Tibial nerve (tissue), 3 donors: Measurements from ENCODE around the gene RPP38.

Source experiments
- CTCF ChIP-seq, 5 experiments: fragments of 200-600 bp in 3 of 5; fragments of 450-650 bp in 2 of 5; sonication (generic) in 3 of 5; IDR thresholded peaks; one replicate each; pipeline ENCODE4 v1.5.1; 2016 to 2019; ENCODE audit warnings: antibody characterized with exemption in 5 of 5, mild to moderate bottlenecking in 3 of 5, moderate library complexity in 2 of 5
- POLR2A ChIP-seq, 2 donors: fragments of 450-650 bp; IDR thresholded peaks; one replicate each; pipeline ENCODE4 v1.6.1; 2017; ENCODE audit warnings: antibody characterized with exemption in 2 of 2, mild to moderate bottlenecking in 2 of 2, moderate library complexity in 2 of 2

DNA sequence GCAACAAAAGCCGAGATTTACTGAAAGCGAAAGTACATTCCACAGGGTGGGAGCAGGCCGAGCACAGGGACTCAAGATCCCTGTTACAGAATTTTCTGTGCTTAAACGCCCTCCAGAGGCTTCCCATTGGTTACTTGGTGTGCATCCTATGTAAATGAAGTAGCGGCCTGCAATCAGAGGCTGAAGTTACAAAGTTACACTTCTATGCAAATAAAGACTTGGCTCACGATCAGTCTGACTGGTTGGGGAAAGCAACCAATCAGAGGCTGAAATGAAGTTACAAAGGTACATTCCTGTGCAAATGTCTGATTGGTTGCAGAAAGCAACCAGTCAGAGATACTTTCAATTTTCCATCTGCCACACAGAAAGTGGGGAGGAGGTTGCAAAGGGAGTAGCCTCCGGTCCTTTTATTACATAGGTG is 12.6 kb upstream of the RPP38 start:
- TF ChIP-seq CTCF (IDR thresholded peaks at IDR 0.05), result peak in 1 of 5 experiments; percentile 17
- peak in 1 of 2 donors; percentile 13 for TF ChIP-seq POLR2A (IDR thresholded peaks at IDR 0.05)
